ENCODE data around the gene SUGCT. TPM values are rescaled to one million over a fixed set of nuclear protein-coding genes. Genes with fewer than 3 reads are reported as not detected.

SUGCT gene
- total RNA-seq, 1 experiment from 2014 or later: 1.5 TPM

GRCh38 chr7:40833888-40834234 lies 699.1 kb downstream of the SUGCT start:
- DNase-seq: no peak

GRCh38 chr7:40836218-40836617 lies 701.4 kb downstream of the SUGCT start:
- Histone ChIP-seq H3K27me3 (no peaks in the 10 kb centered on the region), H3K9me3 (no peaks in the 10 kb centered on the region), H3K36me3 (no peaks in the 10 kb centered on the region), H3K4me3 (no peak overlapping the region)
- DNase-seq: no peak

More at GRCh38 chr7:40833888-40834234, 699.1 kb downstream of the SUGCT start:
- Histone ChIP-seq H3K9me3 (no peaks in the 10 kb centered on the region), H3K27me3 (no peaks in the 10 kb centered on the region), H3K36me3 (no peaks in the 10 kb centered on the region), H3K4me3 (no peak overlapping the region)

- Histone ChIP-seq H3K36me3 (no peaks in the 10 kb centered on the region), H3K4me3 (no peak overlapping the region), H3K9me3 (no peaks in the 10 kb centered on the region), H3K27me3 (no peaks in the 10 kb centered on the region)
- no peak for DNase-seq
Observed at GRCh38 chr7:40839881-40840280, 705.1 kb downstream of the SUGCT start.

GRCh38 chr7:40840990-40841389 lies 706.2 kb downstream of the SUGCT start:
- no peak for DNase-seq
- Histone ChIP-seq H3K9me3 (no peaks in the 10 kb centered on the region), H3K27me3 (no peaks in the 10 kb centered on the region), H3K36me3 (no peaks in the 10 kb centered on the region), H3K4me3 (no peak overlapping the region)

- Histone ChIP-seq H3K36me3 (no peaks in the 10 kb centered on the region), H3K27me3 (no peaks in the 10 kb centered on the region), H3K4me3 (no peak overlapping the region), H3K9me3 (no peaks in the 10 kb centered on the region)
- DNase-seq: no peak
Observed at GRCh38 chr7:40842641-40843040, 707.8 kb downstream of the SUGCT start.

GRCh38 chr7:40843338-40843985 lies 708.7 kb downstream of the SUGCT start:
- Histone ChIP-seq H3K36me3 (no peaks in the 10 kb centered on the region), H3K27me3 (no peaks in the 10 kb centered on the region), H3K9me3 (no peaks in the 10 kb centered on the region), H3K4me3 (no peak overlapping the region)
- DNase-seq: no peak

GRCh38 chr7:40845943-40846342 lies 711.1 kb downstream of the SUGCT start:
- H3K4me3 ChIP-seq: no peak overlapping the region
- H3K27me3 ChIP-seq: no peaks in the 10 kb centered on the region
- DNase-seq: no peak
- no peaks in the 10 kb centered on the region for H3K9me3 ChIP-seq
- no peaks in the 10 kb centered on the region for H3K36me3 ChIP-seq

- DNase-seq: no peak
- Histone ChIP-seq H3K9me3 (no peaks in the 10 kb centered on the region), H3K4me3 (no peak overlapping the region), H3K36me3 (no peaks in the 10 kb centered on the region), H3K27me3 (no peaks in the 10 kb centered on the region)
Observed at GRCh38 chr7:40847921-40848320, 713.1 kb downstream of the SUGCT start.

- no peak overlapping the region for H3K4me3 ChIP-seq
- H3K36me3 ChIP-seq: no peaks in the 10 kb centered on the region
- no peak for DNase-seq
- H3K9me3 ChIP-seq: no peaks in the 10 kb centered on the region
- no peaks in the 10 kb centered on the region for H3K27me3 ChIP-seq
Observed at GRCh38 chr7:40848541-40849221, 713.9 kb downstream of the SUGCT start.

GRCh38 chr7:40850017-40850416 lies 715.2 kb downstream of the SUGCT start:
- Histone ChIP-seq H3K27me3 (no peaks in the 10 kb centered on the region), H3K36me3 (no peaks in the 10 kb centered on the region), H3K9me3 (no peaks in the 10 kb centered on the region), H3K4me3 (no peak overlapping the region)
- peak; percentile 15 for DNase-seq

GRCh38 chr7:40851001-40851400 lies 716.2 kb downstream of the SUGCT start:
- Histone ChIP-seq H3K9me3 (no peaks in the 10 kb centered on the region), H3K4me3 (no peak overlapping the region), H3K27me3 (no peaks in the 10 kb centered on the region), H3K36me3 (no peaks in the 10 kb centered on the region)
- DNase-seq: no peak

GRCh38 chr7:40859076-40859475 lies 724.3 kb downstream of the SUGCT start:
- no peaks in the 10 kb centered on the region for H3K36me3 ChIP-seq
- no peak overlapping the region for H3K4me3 ChIP-seq
- DNase-seq: no peak

GRCh38 chr7:40859965-40860543 lies 725.2 kb downstream of the SUGCT start:
- no peaks in the 10 kb centered on the region for H3K27me3 ChIP-seq
- H3K9me3 ChIP-seq: no peaks in the 10 kb centered on the region
- H3K36me3 ChIP-seq: no peaks in the 10 kb centered on the region
- no peak for DNase-seq
- H3K4me3 ChIP-seq: no peak overlapping the region

More at GRCh38 chr7:40859076-40859475, 724.3 kb downstream of the SUGCT start:
- no peaks in the 10 kb centered on the region for H3K9me3 ChIP-seq
- no peaks in the 10 kb centered on the region for H3K27me3 ChIP-seq

GRCh38 chr7:40865441-40866233 lies 730.8 kb downstream of the SUGCT start:
- H3K9me3 ChIP-seq: no peaks in the 10 kb centered on the region
- H3K36me3 ChIP-seq: no peaks in the 10 kb centered on the region
- DNase-seq: no peak
- H3K27me3 ChIP-seq: no peaks in the 10 kb centered on the region
- H3K4me3 ChIP-seq: no peak overlapping the region

- Histone ChIP-seq H3K36me3 (no peaks in the 10 kb centered on the region), H3K9me3 (no peaks in the 10 kb centered on the region), H3K27me3 (no peaks in the 10 kb centered on the region), H3K4me3 (no peak overlapping the region)
- no peak for DNase-seq
Observed at GRCh38 chr7:40866601-40867000, 731.8 kb downstream of the SUGCT start.

GRCh38 chr7:40870108-40870507 lies 735.3 kb downstream of the SUGCT start:
- Histone ChIP-seq H3K36me3 (no peaks in the 10 kb centered on the region), H3K27me3 (no peaks in the 10 kb centered on the region), H3K9me3 (no peaks in the 10 kb centered on the region), H3K4me3 (no peak overlapping the region)
- no peak for DNase-seq

GRCh38 chr7:40873248-40873647 lies 738.4 kb downstream of the SUGCT start:
- no peaks in the 10 kb centered on the region for H3K36me3 ChIP-seq
- H3K4me3 ChIP-seq: no peak overlapping the region
- H3K27me3 ChIP-seq: no peaks in the 10 kb centered on the region
- H3K9me3 ChIP-seq: no peaks in the 10 kb centered on the region
- DNase-seq: no peak

All from MG63 (cell line).